Measurements from ENCODE around the gene TCOF1.

The TCOF1 gene

GRCh38 chr5:150357326-150358260 lies at the start of gene TCOF1:
Gene TCOF1 (plus strand): TSS chr5:150357697. CDS start chr5:150357747, 50 bp downstream.
- Histone ChIP-seq H3K27me3 (ENCODE audit: control insufficient read depth in 5 of 5, insufficient read depth in 4 of 5, low read length in 5 of 5) (no peaks in the 10 kb centered on the region), H3K9me3 (ENCODE audit: control insufficient read depth in 5 of 5, low read length in 5 of 5) (no peaks in the 10 kb centered on the region), H3K36me3 (ENCODE audit: control insufficient read depth in 5 of 5, insufficient read depth in 5 of 5, low read length in 5 of 5) (peaks cover 8 to 25% (median 17%) of the 10 kb centered on the region in 5 donors), H3K4me3 (ENCODE audit: low read depth in 1 of 5, low read length in 5 of 5) (peak within 1 kb of the TSS; percentile 69 to 85 (median 78)), H3K4me1 (ENCODE audit: control insufficient read depth in 5 of 5, insufficient read depth in 5 of 5, low read length in 5 of 5) (peaks cover 0 to 22% (median 17%) of the 10 kb centered on the region in 5 donors), H3K9ac (ENCODE audit: low read length in 5 of 5) (peak within 1 kb of the TSS; percentile 56 to 87 (median 73)), H3K27ac (ENCODE audit: low read depth, low read length) (peak within 1 kb of the TSS; percentile 50)

GRCh38 chr5:150309101-150309885 lies 48.2 kb upstream of the TCOF1 start:
- Histone ChIP-seq H3K4me3 (ENCODE audit: low read depth in 1 of 5, low read length in 5 of 5) (no peak overlapping the region), H3K36me3 (ENCODE audit: control insufficient read depth in 5 of 5, insufficient read depth in 5 of 5, low read length in 5 of 5) (no peaks in the 10 kb centered on the region), H3K27me3 (ENCODE audit: control insufficient read depth in 5 of 5, insufficient read depth in 4 of 5, low read length in 5 of 5) (peaks cover 0 to 3% (median 0%) of the 10 kb centered on the region in 5 donors), H3K4me1 (ENCODE audit: control insufficient read depth in 5 of 5, insufficient read depth in 5 of 5, low read length in 5 of 5) (no peaks in the 10 kb centered on the region), H3K9ac (ENCODE audit: low read length in 5 of 5) (no peak overlapping the region), H3K27ac (ENCODE audit: low read depth, low read length) (no peak overlapping the region), H3K9me3 (ENCODE audit: control insufficient read depth in 5 of 5, low read length in 5 of 5) (no peaks in the 10 kb centered on the region)

- Histone ChIP-seq H3K36me3 (ENCODE audit: control insufficient read depth in 5 of 5, insufficient read depth in 5 of 5, low read length in 5 of 5) (no peaks in the 10 kb centered on the region), H3K4me1 (ENCODE audit: control insufficient read depth in 5 of 5, insufficient read depth in 5 of 5, low read length in 5 of 5) (no peaks in the 10 kb centered on the region), H3K27me3 (ENCODE audit: control insufficient read depth in 5 of 5, insufficient read depth in 4 of 5, low read length in 5 of 5) (peaks cover 0 to 6% (median 0%) of the 10 kb centered on the region in 5 donors), H3K9ac (ENCODE audit: low read length in 5 of 5) (no peak overlapping the region), H3K27ac (ENCODE audit: low read depth, low read length) (no peak overlapping the region), H3K4me3 (ENCODE audit: low read depth in 1 of 5, low read length in 5 of 5) (no peak overlapping the region), H3K9me3 (ENCODE audit: control insufficient read depth in 5 of 5, low read length in 5 of 5) (no peaks in the 10 kb centered on the region)
Measured at GRCh38 chr5:150309886-150310239, 47.6 kb upstream of the TCOF1 start.

GRCh38 chr5:150310246-150310645 lies 47.3 kb upstream of the TCOF1 start:
- peaks cover 0 to 6% (median 0%) of the 10 kb centered on the region in 5 donors for H3K27me3 ChIP-seq (ENCODE audit: control insufficient read depth in 5 of 5, insufficient read depth in 4 of 5, low read length in 5 of 5)
- H3K4me1 ChIP-seq (ENCODE audit: control insufficient read depth in 5 of 5, insufficient read depth in 5 of 5, low read length in 5 of 5), result no peaks in the 10 kb centered on the region
- H3K36me3 ChIP-seq (ENCODE audit: control insufficient read depth in 5 of 5, insufficient read depth in 5 of 5, low read length in 5 of 5), result no peaks in the 10 kb centered on the region
- no peak overlapping the region for H3K4me3 ChIP-seq (ENCODE audit: low read depth in 1 of 5, low read length in 5 of 5)
- H3K27ac ChIP-seq (ENCODE audit: low read depth, low read length), result no peak overlapping the region
- no peak overlapping the region for H3K9ac ChIP-seq (ENCODE audit: low read length in 5 of 5)
- no peaks in the 10 kb centered on the region for H3K9me3 ChIP-seq (ENCODE audit: control insufficient read depth in 5 of 5, low read length in 5 of 5)

- no peaks in the 10 kb centered on the region for H3K36me3 ChIP-seq (ENCODE audit: control insufficient read depth in 5 of 5, insufficient read depth in 5 of 5, low read length in 5 of 5)
- H3K9me3 ChIP-seq (ENCODE audit: control insufficient read depth in 5 of 5, low read length in 5 of 5), result no peaks in the 10 kb centered on the region
- no peak overlapping the region for H3K27ac ChIP-seq (ENCODE audit: low read depth, low read length)
- H3K27me3 ChIP-seq (ENCODE audit: control insufficient read depth in 5 of 5, insufficient read depth in 4 of 5, low read length in 5 of 5), result peaks cover 0 to 6% (median 0%) of the 10 kb centered on the region in 5 donors
- no peak overlapping the region for H3K9ac ChIP-seq (ENCODE audit: low read length in 5 of 5)
- H3K4me3 ChIP-seq (ENCODE audit: low read depth in 1 of 5, low read length in 5 of 5), result no peak overlapping the region
- H3K4me1 ChIP-seq (ENCODE audit: control insufficient read depth in 5 of 5, insufficient read depth in 5 of 5, low read length in 5 of 5), result no peaks in the 10 kb centered on the region
Measured at GRCh38 chr5:150311015-150311692, 46.3 kb upstream of the TCOF1 start.

- H3K4me3 ChIP-seq (ENCODE audit: low read depth in 1 of 5, low read length in 5 of 5), result no peak overlapping the region
- no peaks in the 10 kb centered on the region for H3K9me3 ChIP-seq (ENCODE audit: control insufficient read depth in 5 of 5, low read length in 5 of 5)
- H3K4me1 ChIP-seq (ENCODE audit: control insufficient read depth in 5 of 5, insufficient read depth in 5 of 5, low read length in 5 of 5), result no peaks in the 10 kb centered on the region
- H3K27ac ChIP-seq (ENCODE audit: low read depth, low read length), result no peak overlapping the region
- H3K36me3 ChIP-seq (ENCODE audit: control insufficient read depth in 5 of 5, insufficient read depth in 5 of 5, low read length in 5 of 5), result no peaks in the 10 kb centered on the region
- peaks cover 0 to 6% (median 0%) of the 10 kb centered on the region in 5 donors for H3K27me3 ChIP-seq (ENCODE audit: control insufficient read depth in 5 of 5, insufficient read depth in 4 of 5, low read length in 5 of 5)
- no peak overlapping the region for H3K9ac ChIP-seq (ENCODE audit: low read length in 5 of 5)
Measured at GRCh38 chr5:150312518-150312917, 45.0 kb upstream of the TCOF1 start.

- H3K4me1 ChIP-seq (ENCODE audit: control insufficient read depth in 5 of 5, insufficient read depth in 5 of 5, low read length in 5 of 5), result no peaks in the 10 kb centered on the region
- H3K27ac ChIP-seq (ENCODE audit: low read depth, low read length), result no peak overlapping the region
- H3K9me3 ChIP-seq (ENCODE audit: control insufficient read depth in 5 of 5, low read length in 5 of 5), result no peaks in the 10 kb centered on the region
- no peak overlapping the region for H3K4me3 ChIP-seq (ENCODE audit: low read depth in 1 of 5, low read length in 5 of 5)
- peaks cover 0 to 6% (median 0%) of the 10 kb centered on the region in 5 donors for H3K27me3 ChIP-seq (ENCODE audit: control insufficient read depth in 5 of 5, insufficient read depth in 4 of 5, low read length in 5 of 5)
- no peaks in the 10 kb centered on the region for H3K36me3 ChIP-seq (ENCODE audit: control insufficient read depth in 5 of 5, insufficient read depth in 5 of 5, low read length in 5 of 5)
- no peak overlapping the region for H3K9ac ChIP-seq (ENCODE audit: low read length in 5 of 5)
Measured at GRCh38 chr5:150313501-150313900, 44.0 kb upstream of the TCOF1 start.

- Histone ChIP-seq H3K9me3 (ENCODE audit: control insufficient read depth in 5 of 5, low read length in 5 of 5) (no peaks in the 10 kb centered on the region), H3K27ac (ENCODE audit: low read depth, low read length) (no peak overlapping the region), H3K27me3 (ENCODE audit: control insufficient read depth in 5 of 5, insufficient read depth in 4 of 5, low read length in 5 of 5) (peaks cover 0 to 6% (median 0%) of the 10 kb centered on the region in 5 donors), H3K36me3 (ENCODE audit: control insufficient read depth in 5 of 5, insufficient read depth in 5 of 5, low read length in 5 of 5) (no peaks in the 10 kb centered on the region), H3K4me3 (ENCODE audit: low read depth in 1 of 5, low read length in 5 of 5) (no peak overlapping the region), H3K4me1 (ENCODE audit: control insufficient read depth in 5 of 5, insufficient read depth in 5 of 5, low read length in 5 of 5) (no peaks in the 10 kb centered on the region), H3K9ac (ENCODE audit: low read length in 5 of 5) (no peak overlapping the region)
Measured at GRCh38 chr5:150313921-150314716, 43.4 kb upstream of the TCOF1 start.

GRCh38 chr5:150315245-150315644 lies 42.3 kb upstream of the TCOF1 start:
- H3K9me3 ChIP-seq (ENCODE audit: control insufficient read depth in 5 of 5, low read length in 5 of 5), result no peaks in the 10 kb centered on the region
- H3K4me1 ChIP-seq (ENCODE audit: control insufficient read depth in 5 of 5, insufficient read depth in 5 of 5, low read length in 5 of 5), result no peaks in the 10 kb centered on the region
- peaks cover 0 to 6% (median 0%) of the 10 kb centered on the region in 5 donors for H3K27me3 ChIP-seq (ENCODE audit: control insufficient read depth in 5 of 5, insufficient read depth in 4 of 5, low read length in 5 of 5)
- no peak overlapping the region for H3K9ac ChIP-seq (ENCODE audit: low read length in 5 of 5)
- no peaks in the 10 kb centered on the region for H3K36me3 ChIP-seq (ENCODE audit: control insufficient read depth in 5 of 5, insufficient read depth in 5 of 5, low read length in 5 of 5)
- no peak overlapping the region for H3K4me3 ChIP-seq (ENCODE audit: low read depth in 1 of 5, low read length in 5 of 5)
- no peak overlapping the region for H3K27ac ChIP-seq (ENCODE audit: low read depth, low read length)
